Activated naive CD8-positive, alpha-beta T cell treated with anti-CD3 and anti-CD28 coated beads, Interleukin-2, amount 10 ng/mL, durations not matched to agents 7 days and 5 days (primary cell): Measurements from ENCODE around the gene RTN4R. TPM values are rescaled to one million over a fixed set of nuclear protein-coding genes. Genes with fewer than 3 reads are reported as not detected.

Source experiments
- ATAC-seq: fragments of 150-1000 bp; cut with Tn5 transposase; one replicate; pipeline ENCODE4 v1.10.0; 2021; ENCODE audit warnings: low read depth, moderate library complexity
- POLR2A ChIA-PET: fragments of 350-600 bp; sonication (Branson Sonifier 250); formaldehyde crosslinking; loops from one replicate; lab custom pipeline; 2021; ENCODE audit warnings: antibody characterized with exemption; lab: Charles Lee
- DNase-seq: peaks from one replicate; pipeline ENCODE4 v3.0.0; 2021
- H3K27ac Mint-ChIP-seq: one replicate; pipeline ENCODE4 v1.8.0; 2022; ENCODE audit warnings: mild to moderate bottlenecking, mixed read lengths
- H3K27me3 Mint-ChIP-seq: one replicate; pipeline ENCODE4 v1.8.0; 2022; ENCODE audit warnings: mild to moderate bottlenecking, moderate library complexity, mixed read lengths
- H3K36me3 Mint-ChIP-seq: one replicate; pipeline ENCODE4 v1.8.0; 2021; ENCODE audit warnings: mild to moderate bottlenecking, mixed read lengths
- H3K4me1 Mint-ChIP-seq: one replicate; pipeline ENCODE4 v1.8.0; 2021; ENCODE audit warnings: mixed read lengths
- H3K4me3 Mint-ChIP-seq: one replicate; pipeline ENCODE4 v1.8.0; 2022; ENCODE audit warnings: mild to moderate bottlenecking, moderate library complexity, mixed read lengths
- H3K9me3 Mint-ChIP-seq: one replicate; pipeline ENCODE4 v1.8.0; 2021; ENCODE audit warnings: mixed read lengths
- total RNA-seq, 2 experiments: library from RNA; stranded (reverse); gene quantifications; one replicate each; pipeline ENCODE4 v1.2.3, GENCODE V29; 2021

The RTN4R gene
- total RNA-seq, 2 experiments from 2014 or later = 5.7 to 6.1 TPM

GRCh38 chr22:20230777-20231420 lies 37.2 kb downstream of the RTN4R start:
- Mint-ChIP-seq H3K9me3 (no peaks in the 10 kb centered on the region), H3K27me3 (no peaks in the 10 kb centered on the region), H3K4me1 (no peaks in the 10 kb centered on the region), H3K36me3 (no peaks in the 10 kb centered on the region), H3K27ac (no peak overlapping the region), H3K4me3 (no peak overlapping the region)
- DNase-seq (no peak), ATAC-seq (no peak)
- POLR2A ChIA-PET = no interaction called here

DNA sequence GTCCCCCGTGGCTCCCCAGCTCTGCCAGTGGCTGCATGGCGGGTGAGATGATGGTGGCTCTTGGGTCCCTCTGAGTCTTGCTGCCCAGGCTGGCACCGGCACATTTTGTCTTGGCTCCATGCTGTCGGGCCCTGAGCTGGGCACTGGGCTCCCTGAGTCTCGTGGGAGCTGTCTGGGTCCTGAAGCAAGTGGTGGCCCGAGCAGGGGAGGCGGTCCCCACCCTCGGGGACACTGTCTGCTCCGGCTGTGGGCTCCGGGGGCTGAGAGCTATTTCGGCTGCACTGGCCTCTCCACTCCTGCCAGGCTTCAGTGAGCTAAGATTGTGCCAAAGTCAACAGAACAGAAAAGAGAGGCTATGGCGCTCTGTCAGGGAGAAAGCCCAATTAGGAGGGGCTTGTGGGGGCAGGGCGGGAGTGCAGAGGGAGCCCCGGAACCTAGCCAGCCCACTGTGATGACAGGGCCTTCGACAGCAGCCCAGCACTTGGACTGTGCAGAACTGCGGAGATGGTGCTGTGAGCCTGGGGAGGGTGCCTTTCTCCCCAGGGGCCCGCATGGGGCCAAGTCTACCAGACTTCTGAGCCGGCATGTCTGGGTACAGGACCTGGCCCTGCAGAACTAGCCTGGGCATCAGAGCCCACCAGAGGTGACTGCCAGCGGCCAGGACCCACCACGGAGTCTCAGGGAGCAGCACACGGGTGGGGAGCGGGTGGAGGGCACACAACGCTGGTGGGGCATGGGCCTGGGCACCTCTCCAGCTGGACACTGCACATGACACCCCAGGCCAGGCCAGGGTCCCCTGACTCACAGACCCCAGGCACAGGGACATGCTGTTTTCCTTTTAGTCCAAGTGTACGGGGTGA lies 38.0 kb downstream of the RTN4R start:
- H3K9me3 Mint-ChIP-seq = peaks cover 4% of the 10 kb centered on the region
- no peaks in the 10 kb centered on the region for H3K27me3 Mint-ChIP-seq
- DNase-seq (no peak), ATAC-seq (no peak)
- POLR2A ChIA-PET = no interaction called here
- no peaks in the 10 kb centered on the region for H3K4me1 Mint-ChIP-seq
- H3K4me3 Mint-ChIP-seq = no peak overlapping the region
- no peaks in the 10 kb centered on the region for H3K36me3 Mint-ChIP-seq
- no peak overlapping the region for H3K27ac Mint-ChIP-seq

- H3K36me3 Mint-ChIP-seq = no peaks in the 10 kb centered on the region
- POLR2A ChIA-PET = no interaction called here
- no peak overlapping the region for H3K27ac Mint-ChIP-seq
- no peaks in the 10 kb centered on the region for H3K4me1 Mint-ChIP-seq
- ATAC-seq (no peak), DNase-seq (no peak)
- H3K27me3 Mint-ChIP-seq = no peaks in the 10 kb centered on the region
- H3K4me3 Mint-ChIP-seq = no peak overlapping the region
- H3K9me3 Mint-ChIP-seq = peaks cover 9% of the 10 kb centered on the region
Observed at GRCh38 chr22:20228939-20229272, 39.2 kb downstream of the RTN4R start.

GRCh38 chr22:20228055-20228938 lies 39.8 kb downstream of the RTN4R start:
- Mint-ChIP-seq H3K4me3 (no peak overlapping the region), H3K9me3 (peaks cover 9% of the 10 kb centered on the region), H3K27ac (no peak overlapping the region), H3K27me3 (no peaks in the 10 kb centered on the region), H3K4me1 (no peaks in the 10 kb centered on the region), H3K36me3 (no peaks in the 10 kb centered on the region)
- ATAC-seq = no peak
- POLR2A ChIA-PET = no interaction called here
- no peak for DNase-seq

GRCh38 chr22:20227363-20227762 lies 40.8 kb downstream of the RTN4R start:
- POLR2A ChIA-PET = no interaction called here

DNA sequence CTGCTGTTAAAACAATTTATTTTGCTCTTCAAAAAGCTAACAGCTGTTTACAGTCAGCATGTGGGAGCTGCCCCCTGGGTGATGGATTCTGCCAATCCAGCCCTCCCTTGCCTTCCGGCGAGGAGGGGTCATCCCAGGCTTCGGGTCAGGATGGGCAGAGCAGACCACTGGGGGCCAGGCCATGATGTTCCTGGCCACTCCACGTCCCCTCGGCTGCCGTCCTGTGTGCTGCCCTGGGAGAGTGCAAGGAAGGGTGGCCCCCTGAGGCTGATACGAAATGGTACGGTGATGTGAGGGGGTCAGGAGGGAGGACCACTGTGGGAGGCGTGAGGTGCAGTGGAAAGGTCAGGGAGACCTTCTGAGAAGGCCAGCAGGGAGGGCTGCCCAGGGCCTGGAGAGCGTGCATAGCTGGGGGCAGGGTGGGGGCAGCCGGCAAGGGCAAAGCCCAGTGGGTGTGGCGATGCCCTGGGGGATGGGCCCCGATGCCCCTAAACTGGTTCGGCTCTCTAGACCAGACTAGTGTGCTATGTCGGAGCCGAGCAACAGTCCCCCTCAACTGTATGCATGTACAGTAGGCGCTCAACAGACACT lies 41.3 kb downstream of the RTN4R start:
- Mint-ChIP-seq H3K36me3 (no peaks in the 10 kb centered on the region), H3K4me1 (no peaks in the 10 kb centered on the region), H3K9me3 (peaks cover 9% of the 10 kb centered on the region), H3K4me3 (no peak overlapping the region), H3K27ac (no peak overlapping the region), H3K27me3 (no peaks in the 10 kb centered on the region)
- DNase-seq = no peak
- ATAC-seq = no peak
- POLR2A ChIA-PET = no interaction called here

More at GRCh38 chr22:20227363-20227762, 40.8 kb downstream of the RTN4R start:
- H3K4me3 Mint-ChIP-seq = no peak overlapping the region
- H3K27me3 Mint-ChIP-seq = no peaks in the 10 kb centered on the region
- no peak for DNase-seq
- no peak overlapping the region for H3K27ac Mint-ChIP-seq
- H3K9me3 Mint-ChIP-seq = peaks cover 9% of the 10 kb centered on the region
- no peak for ATAC-seq
- no peaks in the 10 kb centered on the region for H3K36me3 Mint-ChIP-seq
- H3K4me1 Mint-ChIP-seq = no peaks in the 10 kb centered on the region

- ATAC-seq = no peak
- peaks cover 9% of the 10 kb centered on the region for H3K9me3 Mint-ChIP-seq
- no peak overlapping the region for H3K4me3 Mint-ChIP-seq
- H3K27me3 Mint-ChIP-seq = no peaks in the 10 kb centered on the region
- H3K4me1 Mint-ChIP-seq = no peaks in the 10 kb centered on the region
- POLR2A ChIA-PET = no interaction called here
- no peak for DNase-seq
- H3K36me3 Mint-ChIP-seq = no peaks in the 10 kb centered on the region
- H3K27ac Mint-ChIP-seq = no peak overlapping the region
Observed at GRCh38 chr22:20226077-20226716, 41.9 kb downstream of the RTN4R start.

GRCh38 chr22:20225693-20225966 lies 42.5 kb downstream of the RTN4R start:
- H3K36me3 Mint-ChIP-seq = no peaks in the 10 kb centered on the region
- ATAC-seq (no peak), DNase-seq (no peak)
- no peaks in the 10 kb centered on the region for H3K4me1 Mint-ChIP-seq
- H3K27me3 Mint-ChIP-seq = no peaks in the 10 kb centered on the region
- POLR2A ChIA-PET = no interaction called here
- peaks cover 9% of the 10 kb centered on the region for H3K9me3 Mint-ChIP-seq
- no peak overlapping the region for H3K27ac Mint-ChIP-seq
- H3K4me3 Mint-ChIP-seq = no peak overlapping the region

- ATAC-seq (no peak), DNase-seq (no peak)
- H3K27me3 Mint-ChIP-seq = no peaks in the 10 kb centered on the region
- no peak overlapping the region for H3K4me3 Mint-ChIP-seq
- no peaks in the 10 kb centered on the region for H3K4me1 Mint-ChIP-seq
- H3K27ac Mint-ChIP-seq = no peak overlapping the region
- H3K36me3 Mint-ChIP-seq = no peaks in the 10 kb centered on the region
- POLR2A ChIA-PET = no interaction called here
- peaks cover 9% of the 10 kb centered on the region for H3K9me3 Mint-ChIP-seq
Observed at GRCh38 chr22:20224917-20225692, 43.0 kb downstream of the RTN4R start.

GRCh38 chr22:20224256-20224626 lies 43.9 kb downstream of the RTN4R start:
- no peak overlapping the region for H3K27ac Mint-ChIP-seq
- ATAC-seq (no peak), DNase-seq (no peak)
- H3K9me3 Mint-ChIP-seq = peaks cover 9% of the 10 kb centered on the region
- POLR2A ChIA-PET = no interaction called here
- H3K27me3 Mint-ChIP-seq = peaks cover under 1% of the 10 kb centered on the region
- no peaks in the 10 kb centered on the region for H3K36me3 Mint-ChIP-seq
- H3K4me3 Mint-ChIP-seq = no peak overlapping the region
- no peaks in the 10 kb centered on the region for H3K4me1 Mint-ChIP-seq

DNA sequence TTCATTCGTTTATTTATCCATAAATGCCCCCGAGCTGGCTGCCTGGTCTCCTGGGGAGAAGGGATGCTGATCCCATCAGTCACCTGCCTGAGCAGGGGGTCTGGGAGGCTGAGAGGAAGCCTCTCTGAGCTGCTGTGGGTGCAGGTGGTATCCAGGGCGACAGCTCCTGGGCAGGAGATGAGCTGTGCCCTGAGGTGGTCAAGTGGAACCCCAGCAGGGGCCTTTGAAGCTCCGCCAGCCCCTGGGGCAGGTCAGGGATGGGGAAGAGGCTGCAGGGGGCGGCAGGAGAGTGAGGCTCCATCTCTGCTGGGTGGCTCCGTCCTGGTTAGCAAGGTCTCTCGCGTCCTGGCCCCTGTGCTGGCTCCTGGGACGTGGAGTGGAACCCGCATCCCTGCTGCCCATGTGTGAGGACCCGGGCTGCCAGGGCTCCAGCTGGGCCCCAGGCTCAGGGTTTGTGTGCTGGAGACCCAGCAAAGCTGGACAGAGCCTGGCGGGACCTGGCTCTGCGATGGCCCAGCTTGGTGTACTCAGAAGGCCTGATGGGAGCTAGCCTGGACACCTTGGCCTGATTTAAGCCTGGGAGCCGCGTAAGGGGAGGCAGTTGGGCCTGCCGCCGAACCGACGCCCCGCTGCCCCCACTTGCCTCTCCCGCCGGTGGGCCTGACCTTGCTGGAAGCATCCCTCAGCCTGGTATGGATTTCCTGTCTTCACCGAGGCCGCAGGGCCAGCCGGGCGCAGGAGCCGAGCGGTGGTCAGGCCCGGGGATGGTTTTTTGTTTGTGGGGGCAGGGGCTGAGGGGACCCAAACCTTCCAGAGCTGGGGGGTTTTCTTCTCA lies 44.5 kb downstream of the RTN4R start:
- H3K36me3 Mint-ChIP-seq = no peaks in the 10 kb centered on the region
- POLR2A ChIA-PET = no interaction called here
- H3K4me3 Mint-ChIP-seq = no peak overlapping the region
- H3K27ac Mint-ChIP-seq = no peak overlapping the region
- ATAC-seq (no peak), DNase-seq (no peak)
- peaks cover 9% of the 10 kb centered on the region for H3K9me3 Mint-ChIP-seq
- peaks cover 2% of the 10 kb centered on the region for H3K4me1 Mint-ChIP-seq
- peaks cover 3% of the 10 kb centered on the region for H3K27me3 Mint-ChIP-seq
